ENCODE results near the gene ALS2.
"Not testable (repeated sequence)": the region's sequence is repeated elsewhere in the genome, so short reads cannot be mapped to it uniquely, and the experiment has no call there.

Gene ALS2

GRCh38 chr2:201671205-201671604 lies 109.5 kb downstream of the ALS2 start:
- not testable (repeated sequence) for DNase-seq

- no peak for DNase-seq
Measured at GRCh38 chr2:201669865-201670264, 110.9 kb downstream of the ALS2 start.

- no peak for DNase-seq
Measured at GRCh38 chr2:201668402-201668910, 112.3 kb downstream of the ALS2 start.

- DNase-seq: no peak
Measured at GRCh38 chr2:201664334-201664733, 116.4 kb downstream of the ALS2 start.

- no peak for DNase-seq
Measured at GRCh38 chr2:201661366-201661765, 119.4 kb downstream of the ALS2 start.

- no peak for DNase-seq
Measured at GRCh38 chr2:201660293-201660895, 120.3 kb downstream of the ALS2 start.

GRCh38 chr2:201656740-201657139 lies 124.0 kb downstream of the ALS2 start:
- DNase-seq: no peak

- DNase-seq: no peak
Measured at GRCh38 chr2:201656102-201656501, 124.6 kb downstream of the ALS2 start.

GRCh38 chr2:201654616-201655384 lies 125.9 kb downstream of the ALS2 start:
- DNase-seq: no peak

- no peak for DNase-seq
Measured at GRCh38 chr2:201653221-201653620, 127.5 kb downstream of the ALS2 start.
